RWPE2 (cell line): ENCODE data around the gene PLPP7.
"Not testable (repeated sequence)": the region's sequence is repeated elsewhere in the genome, so short reads cannot be mapped to it uniquely, and the experiment has no call there.

Experiments used
- ATAC-seq: fragments of 200-7000 bp; cut with Tn5 transposase; 3 replicates; pipeline ENCODE4 v1.9.1; 2021; ENCODE audit warnings: low read depth
- DNase-seq: peaks from one replicate; pipeline ENCODE4 v3.0.0-alpha.2; 2020; ENCODE audit warnings: low spot score
- H3K27ac ChIP-seq: fragments of 450-650 bp; 2 replicates; pipeline ENCODE4 v1.5.1; 2017; ENCODE audit warnings: mild to moderate bottlenecking; ENCODE audit not compliant: poor library complexity, severe bottlenecking
- H3K27me3 ChIP-seq: fragments of 250-450 bp; sonication (Bioruptor Pico); 2 replicates; pipeline ENCODE4 v1.5.1; 2021; ENCODE audit warnings: mild to moderate bottlenecking, moderate library complexity; ENCODE audit not compliant: insufficient read depth, poor library complexity, severe bottlenecking
- H3K36me3 ChIP-seq: fragments of 250-450 bp; sonication (Bioruptor Pico); 2 replicates; pipeline ENCODE4 v1.5.1; 2020; ENCODE audit warnings: low read depth, mild to moderate bottlenecking, moderate library complexity
- H3K4me1 ChIP-seq: fragments of 250-450 bp; sonication (Bioruptor Pico); 2 replicates; pipeline ENCODE4 v1.5.1; 2021; ENCODE audit warnings: mild to moderate bottlenecking, moderate library complexity; ENCODE audit not compliant: insufficient read depth, poor library complexity, severe bottlenecking
- H3K4me3 ChIP-seq: fragments of 250-450 bp; sonication (Bioruptor Pico); 2 replicates; pipeline ENCODE4 v1.5.1; 2021; ENCODE audit warnings: mild to moderate bottlenecking, moderate library complexity; ENCODE audit not compliant: severe bottlenecking
- H3K9me3 ChIP-seq: fragments of 250-450 bp; sonication (Bioruptor Pico); 2 replicates; pipeline ENCODE4 v1.5.1; 2021; ENCODE audit warnings: mild to moderate bottlenecking, moderate library complexity; ENCODE audit not compliant: severe bottlenecking
- TF ChIP-seq, protein P1 (sequence below): fragments of 450-650 bp; IDR thresholded peaks from one replicate; pipeline ENCODE4 v1.5.1; 2017; ENCODE audit warnings: mild to moderate bottlenecking, moderate library complexity; ENCODE audit not compliant: poor library complexity, severe bottlenecking

Gene PLPP7

DNA sequence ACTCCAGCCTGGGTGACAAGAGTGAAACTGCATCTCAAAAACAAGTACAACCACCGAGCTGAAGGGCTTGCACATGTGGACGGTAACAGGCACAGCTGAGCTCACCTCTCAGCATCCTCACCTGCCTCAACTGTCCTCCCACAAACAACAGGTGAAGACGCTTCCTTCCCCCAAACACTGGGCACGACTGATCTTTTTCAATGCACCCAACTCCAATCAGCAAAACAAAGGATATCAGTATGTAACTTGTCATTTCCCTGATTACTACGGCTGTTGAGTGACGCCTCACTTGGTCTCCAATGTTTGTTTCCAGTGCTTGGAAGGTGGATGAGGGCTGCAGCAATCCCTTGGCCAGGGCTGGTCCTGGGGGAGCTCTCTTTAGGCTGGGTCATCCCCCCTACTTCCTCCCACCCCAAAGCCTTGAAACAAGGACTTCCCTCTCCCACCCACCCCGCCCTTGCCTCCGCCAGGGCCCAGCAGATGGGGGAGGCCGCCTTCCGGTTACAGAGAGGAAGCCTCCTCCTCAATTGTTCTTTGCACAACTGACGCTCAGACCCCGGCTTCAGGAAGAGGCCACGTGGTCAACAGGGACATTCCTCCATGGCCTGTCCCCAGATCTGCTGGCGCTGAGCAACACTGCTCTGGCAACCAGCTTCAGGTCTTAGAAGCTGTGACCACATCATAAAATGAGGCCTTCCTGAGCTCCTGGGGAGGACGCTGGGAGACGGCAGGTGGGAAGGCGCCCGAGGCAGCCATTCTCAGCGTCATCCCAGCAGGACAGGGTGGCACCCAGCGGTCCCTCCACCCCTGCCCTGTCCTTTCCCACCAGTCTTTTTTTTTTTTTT is 19.1 kb upstream of the PLPP7 start:
- no peaks in the 10 kb centered on the region for H3K27me3 ChIP-seq
- no peaks in the 10 kb centered on the region for H3K36me3 ChIP-seq
- TF ChIP-seq, protein P1, sequence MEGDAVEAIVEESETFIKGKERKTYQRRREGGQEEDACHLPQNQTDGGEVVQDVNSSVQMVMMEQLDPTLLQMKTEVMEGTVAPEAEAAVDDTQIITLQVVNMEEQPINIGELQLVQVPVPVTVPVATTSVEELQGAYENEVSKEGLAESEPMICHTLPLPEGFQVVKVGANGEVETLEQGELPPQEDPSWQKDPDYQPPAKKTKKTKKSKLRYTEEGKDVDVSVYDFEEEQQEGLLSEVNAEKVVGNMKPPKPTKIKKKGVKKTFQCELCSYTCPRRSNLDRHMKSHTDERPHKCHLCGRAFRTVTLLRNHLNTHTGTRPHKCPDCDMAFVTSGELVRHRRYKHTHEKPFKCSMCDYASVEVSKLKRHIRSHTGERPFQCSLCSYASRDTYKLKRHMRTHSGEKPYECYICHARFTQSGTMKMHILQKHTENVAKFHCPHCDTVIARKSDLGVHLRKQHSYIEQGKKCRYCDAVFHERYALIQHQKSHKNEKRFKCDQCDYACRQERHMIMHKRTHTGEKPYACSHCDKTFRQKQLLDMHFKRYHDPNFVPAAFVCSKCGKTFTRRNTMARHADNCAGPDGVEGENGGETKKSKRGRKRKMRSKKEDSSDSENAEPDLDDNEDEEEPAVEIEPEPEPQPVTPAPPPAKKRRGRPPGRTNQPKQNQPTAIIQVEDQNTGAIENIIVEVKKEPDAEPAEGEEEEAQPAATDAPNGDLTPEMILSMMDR = no peak
- DNase-seq (no peak), ATAC-seq (no peak)
- H3K4me1 ChIP-seq = no peaks in the 10 kb centered on the region
- peaks cover 2% of the 10 kb centered on the region for H3K9me3 ChIP-seq
- no peak overlapping the region for H3K27ac ChIP-seq
- H3K4me3 ChIP-seq = no peak overlapping the region

DNA sequence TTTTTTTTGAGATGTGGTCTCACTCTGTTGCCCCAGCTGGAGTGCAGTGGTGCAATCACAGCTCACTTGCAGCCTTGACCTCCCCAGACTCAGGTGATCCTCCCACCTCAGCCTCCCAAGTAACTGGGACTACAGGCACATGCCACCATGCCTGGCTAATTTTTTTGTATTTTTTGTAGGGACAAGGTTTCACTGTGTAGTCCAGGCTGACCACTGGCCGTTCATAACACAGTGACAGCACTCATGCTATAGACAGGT is 18.6 kb upstream of the PLPP7 start:
- DNase-seq, H3K36me3 ChIP-seq, ATAC-seq, H3K4me3 ChIP-seq, H3K27ac ChIP-seq, H3K27me3 ChIP-seq, H3K9me3 ChIP-seq, H3K4me1 ChIP-seq: not testable (repeated sequence)

DNA sequence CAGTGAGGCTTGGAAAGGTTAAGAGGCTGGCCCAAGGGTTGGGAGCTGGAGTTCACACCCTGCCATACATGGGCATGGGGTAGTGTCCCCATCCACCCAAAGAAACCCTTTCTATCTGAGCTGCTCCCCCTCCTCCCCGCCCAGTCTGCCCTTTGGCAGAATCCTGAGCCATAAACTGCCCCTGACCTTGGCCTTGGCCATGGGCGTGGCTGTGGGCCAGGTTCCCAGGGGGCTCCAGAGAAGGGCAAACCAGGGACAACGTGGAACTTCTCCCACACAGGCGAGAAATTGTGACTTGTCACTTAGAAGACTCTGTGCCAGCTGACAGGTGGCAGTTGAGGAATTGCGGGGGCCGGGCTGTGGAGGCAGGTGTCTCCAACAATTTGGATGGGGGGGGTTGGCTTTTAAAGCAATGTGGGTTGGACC is 18.0 kb upstream of the PLPP7 start:
- Histone ChIP-seq H3K36me3 (no peaks in the 10 kb centered on the region), H3K9me3 (peaks cover 2% of the 10 kb centered on the region), H3K27ac (no peak overlapping the region), H3K27me3 (peaks cover 10% of the 10 kb centered on the region), H3K4me3 (no peak overlapping the region), H3K4me1 (no peaks in the 10 kb centered on the region)
- DNase-seq (no peak), ATAC-seq (no peak)
- TF ChIP-seq, protein P1 = no peak

DNA sequence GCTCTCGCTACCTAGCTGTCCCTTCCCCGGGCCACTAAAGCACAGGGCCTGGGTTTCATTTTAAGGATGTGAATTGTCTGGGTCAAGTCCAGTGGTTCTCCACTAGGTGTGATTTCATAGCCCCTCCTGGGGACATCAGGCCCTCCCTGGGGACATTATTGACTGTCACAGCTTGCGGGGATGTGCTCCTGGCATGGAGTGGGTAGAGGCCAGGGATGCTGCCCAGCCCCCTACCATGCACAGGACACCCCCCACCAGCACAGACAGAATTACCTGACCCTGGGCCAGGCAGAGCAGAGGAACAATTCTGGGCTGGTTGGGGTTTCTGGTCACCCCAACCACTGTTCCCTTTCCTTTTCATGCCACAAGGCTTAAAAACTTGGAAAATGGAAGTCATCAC is 17.3 kb upstream of the PLPP7 start:
- H3K27me3 ChIP-seq = peaks cover 12% of the 10 kb centered on the region
- H3K9me3 ChIP-seq = peaks cover 2% of the 10 kb centered on the region
- no peaks in the 10 kb centered on the region for H3K4me1 ChIP-seq
- no peaks in the 10 kb centered on the region for H3K36me3 ChIP-seq
- ATAC-seq = no peak
- no peak for DNase-seq
- H3K27ac ChIP-seq = no peak overlapping the region
- H3K4me3 ChIP-seq = no peak overlapping the region
- TF ChIP-seq, protein P1 = no peak

DNA sequence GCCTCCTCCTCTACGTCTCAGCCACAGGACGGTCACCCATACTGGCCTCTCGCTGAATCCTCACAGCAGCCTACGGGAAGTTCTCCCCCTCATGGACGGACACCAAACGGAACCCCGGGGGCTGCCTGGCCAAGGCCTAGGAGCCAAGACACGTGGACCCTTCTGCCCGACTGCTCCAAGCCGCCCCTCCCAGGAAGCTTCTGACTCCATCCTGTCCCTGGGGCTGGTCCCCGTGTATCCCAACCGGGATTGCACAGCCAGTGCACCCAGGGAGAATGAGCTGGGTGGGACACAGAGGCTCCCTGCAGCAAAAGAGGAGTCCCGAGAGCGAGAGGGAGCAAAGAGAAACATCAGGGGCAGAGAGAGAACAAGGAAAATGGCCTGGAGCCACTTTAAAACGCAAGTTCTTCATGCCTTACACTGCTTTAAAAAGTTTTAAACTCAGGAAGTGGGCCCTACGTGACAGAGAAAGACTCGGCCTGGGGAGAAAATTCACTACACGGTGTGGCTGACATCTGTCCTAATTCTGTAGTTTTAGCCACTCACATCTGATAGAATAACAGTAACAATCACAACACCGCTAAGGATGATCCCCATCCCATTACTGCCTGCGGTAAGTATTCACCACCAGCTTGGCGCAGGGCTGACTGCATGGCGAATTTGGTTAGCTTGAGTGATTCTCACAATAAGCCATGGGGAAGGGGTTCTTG is 16.2 kb upstream of the PLPP7 start:
- H3K27me3 ChIP-seq = peaks cover 13% of the 10 kb centered on the region
- TF ChIP-seq, protein P1 = no peak
- H3K27ac ChIP-seq = no peak overlapping the region
- no peaks in the 10 kb centered on the region for H3K9me3 ChIP-seq
- ATAC-seq (no peak), DNase-seq (no peak)
- no peaks in the 10 kb centered on the region for H3K36me3 ChIP-seq
- H3K4me3 ChIP-seq = no peak overlapping the region
- H3K4me1 ChIP-seq = no peaks in the 10 kb centered on the region
